ENCODE results near the gene LTBP3.
A peak's percentile ranks its signal among the peaks of the same experiment; 100 is the strongest.

The LTBP3 gene

GRCh38 chr11:65577756-65578109 is 19.6 kb upstream of the LTBP3 start:
- H3K4me3 ChIP-seq (ENCODE audit: low read depth, low read length) = peak overlapping the region; percentile 91

GRCh38 chr11:65576867-65577755 is 19.0 kb upstream of the LTBP3 start:
- no peak overlapping the region for H2AFZ ChIP-seq (ENCODE audit: low read length, unreplicated experiment)
- no peaks in the 10 kb centered on the region for H3K27me3 ChIP-seq (ENCODE audit: insufficient read depth, low read length)
- peaks cover 31% of the 10 kb centered on the region for H3K79me2 ChIP-seq (ENCODE audit: control insufficient read depth, insufficient read depth, low read length, unreplicated experiment)
- peaks cover 10% of the 10 kb centered on the region; the same call in 1 of the 2 replicates for H3K36me3 ChIP-seq (ENCODE audit: insufficient read depth, low read length)
- H3K4me1 ChIP-seq (ENCODE audit: control insufficient read depth, insufficient read depth, low read length, unreplicated experiment) = peaks cover 41% of the 10 kb centered on the region
- peak overlapping the region; percentile 73 for H3K27ac ChIP-seq (ENCODE audit: low read depth, low read length)
- peak overlapping the region; percentile 91 for H3K4me3 ChIP-seq (ENCODE audit: low read depth, low read length)

More at GRCh38 chr11:65577756-65578109, 19.6 kb upstream of the LTBP3 start:
- Histone ChIP-seq H2AFZ (ENCODE audit: low read length, unreplicated experiment) (no peak overlapping the region), H3K79me2 (ENCODE audit: control insufficient read depth, insufficient read depth, low read length, unreplicated experiment) (peaks cover 26% of the 10 kb centered on the region), H3K36me3 (ENCODE audit: insufficient read depth, low read length) (peaks cover 13% of the 10 kb centered on the region; the same call in 1 of the 2 replicates), H3K27me3 (ENCODE audit: insufficient read depth, low read length) (no peaks in the 10 kb centered on the region), H3K4me1 (ENCODE audit: control insufficient read depth, insufficient read depth, low read length, unreplicated experiment) (peaks cover 40% of the 10 kb centered on the region), H3K27ac (ENCODE audit: low read depth, low read length) (peak overlapping the region; percentile 73)

- Histone ChIP-seq H3K27ac (ENCODE audit: low read depth, low read length) (peak overlapping the region; percentile 73), H3K4me1 (ENCODE audit: control insufficient read depth, insufficient read depth, low read length, unreplicated experiment) (peaks cover 48% of the 10 kb centered on the region), H3K4me3 (ENCODE audit: low read depth, low read length) (peak overlapping the region; percentile 91), H3K79me2 (ENCODE audit: control insufficient read depth, insufficient read depth, low read length, unreplicated experiment) (peaks cover 37% of the 10 kb centered on the region), H3K36me3 (ENCODE audit: insufficient read depth, low read length) (peaks cover 10% of the 10 kb centered on the region; the same call in 1 of the 2 replicates), H2AFZ (ENCODE audit: low read length, unreplicated experiment) (peak overlapping the region; percentile 33), H3K27me3 (ENCODE audit: insufficient read depth, low read length) (no peaks in the 10 kb centered on the region)
Measured at GRCh38 chr11:65576232-65576866, 18.2 kb upstream of the LTBP3 start.

GRCh38 chr11:65575568-65576231 is 17.5 kb upstream of the LTBP3 start, which contains the start of gene EHBP1L1:
TSS of gene EHBP1L1 (plus strand) at chr11:65576053. CDS start at chr11:65576303, 250 bp downstream.
- peak within 1 kb of the TSS; percentile 73 for H3K27ac ChIP-seq (ENCODE audit: low read depth, low read length)
- H3K4me1 ChIP-seq (ENCODE audit: control insufficient read depth, insufficient read depth, low read length, unreplicated experiment) = peaks cover 53% of the 10 kb centered on the region
- peaks cover 44% of the 10 kb centered on the region for H3K79me2 ChIP-seq (ENCODE audit: control insufficient read depth, insufficient read depth, low read length, unreplicated experiment)

GRCh38 chr11:65574811-65575567 is 16.8 kb upstream of the LTBP3 start:
- Histone ChIP-seq H3K79me2 (ENCODE audit: control insufficient read depth, insufficient read depth, low read length, unreplicated experiment) (peaks cover 48% of the 10 kb centered on the region), H3K4me3 (ENCODE audit: low read depth, low read length) (peak overlapping the region; percentile 91), H3K4me1 (ENCODE audit: control insufficient read depth, insufficient read depth, low read length, unreplicated experiment) (peaks cover 53% of the 10 kb centered on the region), H2AFZ (ENCODE audit: low read length, unreplicated experiment) (no peak overlapping the region), H3K27ac (ENCODE audit: low read depth, low read length) (peak overlapping the region; percentile 68), H3K27me3 (ENCODE audit: insufficient read depth, low read length) (no peaks in the 10 kb centered on the region), H3K36me3 (ENCODE audit: insufficient read depth, low read length) (no peaks in the 10 kb centered on the region)

More at GRCh38 chr11:65575568-65576231, 17.5 kb upstream of the LTBP3 start, which contains the start of gene EHBP1L1:
- peaks cover 5% of the 10 kb centered on the region; the same call in 1 of the 2 replicates for H3K36me3 ChIP-seq (ENCODE audit: insufficient read depth, low read length)
- H2AFZ ChIP-seq (ENCODE audit: low read length, unreplicated experiment) = peak within 1 kb of the TSS; percentile 33
- no peaks in the 10 kb centered on the region for H3K27me3 ChIP-seq (ENCODE audit: insufficient read depth, low read length)
- H3K4me3 ChIP-seq (ENCODE audit: low read depth, low read length) = peak within 1 kb of the TSS; percentile 91

- Histone ChIP-seq H2AFZ (ENCODE audit: low read length, unreplicated experiment) (no peak overlapping the region), H3K27me3 (ENCODE audit: insufficient read depth, low read length) (no peaks in the 10 kb centered on the region), H3K36me3 (ENCODE audit: insufficient read depth, low read length) (no peaks in the 10 kb centered on the region), H3K79me2 (ENCODE audit: control insufficient read depth, insufficient read depth, low read length, unreplicated experiment) (peaks cover 48% of the 10 kb centered on the region), H3K4me3 (ENCODE audit: low read depth, low read length) (peak overlapping the region; percentile 92), H3K4me1 (ENCODE audit: control insufficient read depth, insufficient read depth, low read length, unreplicated experiment) (peaks cover 53% of the 10 kb centered on the region), H3K27ac (ENCODE audit: low read depth, low read length) (peak overlapping the region; percentile 68)
Measured at GRCh38 chr11:65574109-65574810, 16.1 kb upstream of the LTBP3 start.

DNA sequence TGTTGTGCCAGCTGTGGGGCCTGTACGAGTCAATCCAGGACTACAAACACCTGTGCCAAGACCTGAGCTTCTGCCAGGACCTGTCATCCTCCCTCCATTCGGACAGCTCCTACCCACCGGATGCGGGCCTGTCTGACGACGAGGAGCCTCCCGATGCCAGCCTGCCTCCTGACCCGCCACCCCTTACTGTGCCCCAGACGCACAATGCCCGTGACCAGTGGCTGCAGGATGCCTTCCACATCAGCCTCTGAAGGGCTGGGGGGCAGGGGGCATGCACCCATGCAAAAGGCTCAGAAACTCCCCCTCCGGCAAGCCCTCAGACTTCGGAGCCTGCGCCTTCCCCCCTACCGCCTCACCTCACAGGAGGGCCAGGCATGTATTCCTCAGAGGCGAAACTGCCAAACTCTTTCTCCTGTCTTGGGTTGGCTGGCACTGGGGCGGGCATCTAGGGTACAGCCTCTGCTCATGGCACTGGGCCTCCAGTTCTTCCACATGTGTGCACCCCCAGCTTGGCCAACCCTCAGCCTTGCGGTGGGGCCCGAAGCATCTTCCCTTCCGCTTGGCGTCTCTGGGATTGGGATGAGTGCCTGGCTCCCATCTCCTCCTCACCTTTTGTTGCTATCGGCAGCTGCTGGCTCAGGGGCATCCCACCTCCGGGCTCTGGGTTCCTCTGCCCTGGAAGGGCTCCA is 15.4 kb upstream of the LTBP3 start:
- no peak overlapping the region for H2AFZ ChIP-seq (ENCODE audit: low read length, unreplicated experiment)
- H3K27ac ChIP-seq (ENCODE audit: low read depth, low read length) = peak overlapping the region; percentile 48
- H3K4me1 ChIP-seq (ENCODE audit: control insufficient read depth, insufficient read depth, low read length, unreplicated experiment) = peaks cover 58% of the 10 kb centered on the region
- H3K27me3 ChIP-seq (ENCODE audit: insufficient read depth, low read length) = no peaks in the 10 kb centered on the region
- H3K36me3 ChIP-seq (ENCODE audit: insufficient read depth, low read length) = no peaks in the 10 kb centered on the region
- H3K4me3 ChIP-seq (ENCODE audit: low read depth, low read length) = peak overlapping the region; percentile 92
- peaks cover 54% of the 10 kb centered on the region for H3K79me2 ChIP-seq (ENCODE audit: control insufficient read depth, insufficient read depth, low read length, unreplicated experiment)

DNA sequence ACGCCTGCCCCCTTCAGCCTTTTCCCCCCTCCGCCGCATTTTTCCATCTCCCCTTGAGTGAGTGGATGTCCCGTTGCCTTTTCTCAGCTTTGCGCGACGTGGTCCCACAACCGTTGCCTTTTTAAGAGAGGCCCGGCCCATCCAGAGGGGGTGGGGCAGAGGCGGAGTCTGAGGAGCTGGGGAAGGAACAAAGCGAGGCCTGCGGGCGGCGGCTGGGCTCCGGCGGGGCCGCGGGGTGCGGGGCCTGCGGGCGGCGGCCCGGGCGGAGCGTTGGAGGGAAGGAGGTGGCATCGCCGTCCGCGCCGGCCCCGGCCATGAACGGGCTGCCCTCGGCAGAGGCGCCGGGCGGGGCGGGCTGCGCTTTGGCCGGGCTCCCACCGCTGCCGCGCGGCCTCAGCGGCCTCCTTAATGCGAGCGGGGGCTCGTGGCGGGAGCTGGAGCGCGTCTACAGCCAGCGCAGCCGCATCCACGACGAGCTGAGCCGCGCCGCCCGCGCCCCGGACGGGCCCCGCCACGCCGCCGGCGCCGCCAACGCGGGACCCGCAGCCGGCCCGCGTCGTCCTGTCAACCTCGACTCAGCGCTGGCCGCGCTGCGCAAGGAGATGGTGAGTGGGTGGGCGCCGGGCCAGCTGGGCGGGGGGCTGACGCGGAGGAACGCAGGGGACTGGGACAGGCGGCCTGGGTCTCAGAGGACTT is 14.3 kb upstream of the LTBP3 start, which contains the start of gene FAM89B:
TSS of gene FAM89B (plus strand) at position 183 of the 696 bp plus-strand sequence. CDS start at position 315, 132 bp downstream.
- H3K27me3 ChIP-seq (ENCODE audit: insufficient read depth, low read length) = no peaks in the 10 kb centered on the region
- no peak within 1 kb of the TSS for H2AFZ ChIP-seq (ENCODE audit: low read length, unreplicated experiment)
- H3K4me1 ChIP-seq (ENCODE audit: control insufficient read depth, insufficient read depth, low read length, unreplicated experiment) = peaks cover 48% of the 10 kb centered on the region
- H3K27ac ChIP-seq (ENCODE audit: low read depth, low read length) = 0 out of 2 replicates have a peak within 1 kb of the TSS, but pooled peaks have one; percentile 8
- no peaks in the 10 kb centered on the region for H3K36me3 ChIP-seq (ENCODE audit: insufficient read depth, low read length)
- peak within 1 kb of the TSS; percentile 92 for H3K4me3 ChIP-seq (ENCODE audit: low read depth, low read length)
- peaks cover 54% of the 10 kb centered on the region for H3K79me2 ChIP-seq (ENCODE audit: control insufficient read depth, insufficient read depth, low read length, unreplicated experiment)

DNA sequence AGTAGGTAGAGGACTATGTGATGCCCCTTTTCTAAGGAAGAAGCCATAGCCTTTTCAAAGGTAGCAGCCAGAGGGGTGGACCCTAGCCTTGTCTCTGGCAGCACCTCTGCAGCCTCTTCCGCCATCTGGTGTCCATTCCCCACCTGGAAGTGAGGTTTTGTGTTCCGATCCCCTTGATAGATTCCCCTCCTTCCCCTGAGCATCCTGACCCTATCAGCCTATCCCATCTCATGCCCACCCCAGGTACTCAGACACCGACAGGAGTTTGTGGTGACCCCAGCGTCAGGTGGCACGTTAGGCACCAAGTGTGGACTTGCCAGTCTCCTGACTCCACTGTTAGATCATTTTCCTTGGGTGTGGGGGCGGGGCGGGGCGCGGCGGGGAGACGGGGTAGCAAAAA is 13.8 kb upstream of the LTBP3 start:
- Histone ChIP-seq H3K79me2 (ENCODE audit: control insufficient read depth, insufficient read depth, low read length, unreplicated experiment) (peaks cover 57% of the 10 kb centered on the region), H2AFZ (ENCODE audit: low read length, unreplicated experiment) (no peak overlapping the region), H3K4me3 (ENCODE audit: low read depth, low read length) (peak overlapping the region; percentile 92), H3K4me1 (ENCODE audit: control insufficient read depth, insufficient read depth, low read length, unreplicated experiment) (peaks cover 43% of the 10 kb centered on the region), H3K27ac (ENCODE audit: low read depth, low read length) (no peak overlapping the region), H3K27me3 (ENCODE audit: insufficient read depth, low read length) (no peaks in the 10 kb centered on the region), H3K36me3 (ENCODE audit: insufficient read depth, low read length) (no peaks in the 10 kb centered on the region)

Data from ACC112 (cell line).